Eye (tissue), 1 donor: ENCODE data around the gene CEP170B.
"Not testable (repeated sequence)": the region's sequence is repeated elsewhere in the genome, so short reads cannot be mapped to it uniquely, and the experiment has no call there.

Experiments
- DNase-seq: peaks from one replicate; pipeline ENCODE4 v3.0.0-alpha.2; 2015

Gene CEP170B

DNA sequence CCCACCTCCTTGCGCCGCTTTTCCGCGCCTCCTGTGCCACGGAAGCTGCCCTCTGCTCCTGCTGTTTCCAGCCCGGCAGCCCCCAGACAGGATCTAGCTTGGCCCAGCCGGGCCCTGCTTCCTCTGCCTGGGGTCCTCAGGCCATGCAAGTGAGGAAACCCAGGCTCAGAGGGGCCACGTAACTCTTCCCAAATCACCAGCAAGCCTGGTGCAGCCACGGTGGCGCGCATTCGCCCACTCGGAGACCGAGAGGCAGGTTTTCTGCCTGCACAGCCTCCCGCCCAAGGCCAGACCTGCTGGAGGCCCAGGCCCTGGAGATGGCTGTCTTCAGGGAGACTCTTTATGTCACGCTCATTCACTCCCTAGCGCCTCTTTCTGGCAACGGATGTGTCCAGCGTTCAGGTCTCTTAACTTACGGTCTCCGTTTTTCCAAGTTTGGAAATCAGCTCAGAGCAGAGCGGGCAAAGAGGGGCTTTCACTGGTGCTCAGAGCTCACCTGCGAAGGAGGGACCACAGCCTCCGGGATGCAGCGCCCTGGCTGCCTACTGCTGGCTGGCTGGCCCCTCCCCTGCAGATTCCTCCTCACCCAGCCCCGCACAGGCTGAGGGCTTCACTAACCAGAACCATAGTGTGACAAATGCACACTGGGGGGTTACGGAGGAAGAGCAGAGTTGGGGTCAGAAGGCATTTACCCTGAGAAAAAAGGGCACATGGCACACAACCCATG, 20.6 kb upstream of the CEP170B start:
- DNase-seq: peak; percentile 46

- no peak for DNase-seq
These were observed 19.9 kb upstream of the CEP170B start for GRCh38 chr14:104845033-104845666.

DNA sequence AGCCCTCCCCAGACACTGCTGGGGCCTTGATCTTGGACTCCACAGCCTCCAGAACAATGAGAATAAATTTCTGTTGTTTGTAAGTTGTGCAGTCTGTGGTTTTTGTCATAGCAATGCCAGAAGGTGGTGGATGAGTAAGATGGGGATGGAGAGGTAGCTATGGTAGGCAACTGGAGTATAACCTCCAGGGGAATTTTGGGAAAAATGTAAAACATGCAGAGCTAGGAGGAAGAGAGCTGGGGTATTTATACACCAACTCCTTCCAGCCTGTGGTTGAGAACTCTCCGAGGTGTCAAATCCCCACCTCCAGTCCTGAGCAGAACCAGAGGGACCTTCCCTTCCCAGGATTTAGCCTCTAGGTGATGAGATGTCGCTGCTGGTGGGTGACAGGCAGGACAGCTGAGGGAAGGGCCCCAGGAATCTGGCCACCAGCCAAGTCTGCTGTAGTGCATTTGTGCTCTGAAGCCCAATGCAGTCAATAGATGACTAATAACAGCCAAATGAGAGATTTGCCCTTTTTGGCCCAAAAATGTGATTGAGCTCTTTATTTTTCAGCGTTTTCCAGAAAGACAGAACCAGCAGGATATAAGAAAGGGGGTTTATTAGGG, 19.1 kb upstream of the CEP170B start:
- DNase-seq: no peak

GRCh38 chr14:104852280-104852663, 12.8 kb upstream of the CEP170B start:
- no peak for DNase-seq

DNA sequence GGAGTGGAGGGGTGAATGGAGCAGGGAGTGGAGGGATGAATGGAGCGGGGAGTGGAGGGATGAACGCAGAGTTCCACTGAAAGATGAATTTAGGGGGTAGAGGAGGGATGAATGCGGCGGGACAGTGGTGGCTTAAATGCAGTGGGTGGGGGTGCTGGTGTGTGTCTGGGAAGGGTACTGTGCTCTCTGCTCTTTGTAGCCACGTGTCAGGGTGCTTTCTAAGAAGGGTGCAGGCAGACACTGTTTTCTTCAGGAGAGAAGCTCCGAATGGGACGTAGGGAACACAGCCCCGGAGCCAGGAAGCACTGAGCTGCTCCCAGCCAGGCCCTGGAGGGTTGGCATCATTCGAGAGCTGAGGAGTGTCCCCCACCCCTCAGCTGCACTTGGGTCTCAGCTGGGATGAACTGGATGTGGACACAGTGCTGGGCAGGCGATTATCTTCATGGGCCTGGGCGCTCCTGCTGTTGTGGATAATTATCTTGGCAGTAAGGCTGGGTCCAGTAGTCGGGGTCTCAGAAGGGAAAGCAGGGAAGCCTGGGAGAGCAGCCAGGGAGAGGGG, 9.5 kb upstream of the CEP170B start:
- DNase-seq: no peak

- no peak for DNase-seq
These were observed 8.8 kb upstream of the CEP170B start for GRCh38 chr14:104856157-104856868.

DNA sequence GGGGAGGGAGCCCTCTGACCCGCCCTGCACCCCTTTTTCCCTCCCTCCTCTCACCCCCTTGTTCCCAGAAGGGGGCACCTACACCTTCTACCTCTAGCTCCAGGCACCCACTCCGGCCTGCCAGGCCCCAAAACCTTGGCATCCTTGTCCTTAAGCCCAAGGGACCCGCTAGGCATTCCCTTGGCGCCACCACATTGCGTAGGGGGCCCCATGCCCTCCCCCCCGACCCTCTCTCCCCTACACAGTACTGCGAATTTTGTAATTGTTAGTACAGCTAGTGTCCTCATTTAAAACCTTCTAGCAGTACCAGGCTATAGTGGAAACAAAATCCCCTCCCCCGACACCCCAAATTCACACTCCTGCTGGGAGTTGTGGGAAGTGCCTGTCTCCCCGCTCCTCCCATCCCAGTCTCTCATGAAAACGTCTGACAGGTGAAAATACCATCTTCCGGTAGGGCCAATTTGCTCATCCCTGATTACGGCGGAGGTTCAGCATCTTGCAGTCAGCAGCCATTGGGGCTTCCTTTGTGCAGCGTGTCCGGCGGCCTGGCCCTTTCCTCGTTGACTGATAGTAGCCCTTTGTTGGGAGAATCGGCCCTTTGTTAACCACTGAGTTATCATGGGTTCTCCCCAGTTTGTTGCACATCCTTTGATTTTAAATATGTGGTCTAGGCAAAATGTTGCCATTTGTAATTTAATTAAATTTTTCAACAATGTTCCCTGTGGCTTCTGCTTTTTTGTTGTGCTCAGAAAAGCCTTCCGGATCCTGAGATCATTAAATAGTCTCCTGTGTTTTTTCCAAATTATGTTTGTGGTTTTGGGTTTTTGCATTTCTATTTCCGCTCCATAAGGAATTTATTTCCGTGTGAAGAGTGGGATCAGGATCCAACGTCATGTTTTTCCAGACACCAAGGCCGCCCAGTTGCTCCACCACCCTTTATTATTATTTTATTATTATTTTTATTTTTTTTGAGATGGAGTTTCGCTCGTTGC, 7.9 kb upstream of the CEP170B start:
- DNase-seq: no peak

- DNase-seq: not testable (repeated sequence)
These were observed 7.1 kb upstream of the CEP170B start for GRCh38 chr14:104857931-104858330.

- DNase-seq: no peak
These were observed 6.1 kb upstream of the CEP170B start for GRCh38 chr14:104858811-104859426.

- DNase-seq: no peak
These were observed 5.2 kb upstream of the CEP170B start for GRCh38 chr14:104859900-104860299.

- no peak for DNase-seq
These were observed 4.7 kb upstream of the CEP170B start for GRCh38 chr14:104860414-104860813.

DNA sequence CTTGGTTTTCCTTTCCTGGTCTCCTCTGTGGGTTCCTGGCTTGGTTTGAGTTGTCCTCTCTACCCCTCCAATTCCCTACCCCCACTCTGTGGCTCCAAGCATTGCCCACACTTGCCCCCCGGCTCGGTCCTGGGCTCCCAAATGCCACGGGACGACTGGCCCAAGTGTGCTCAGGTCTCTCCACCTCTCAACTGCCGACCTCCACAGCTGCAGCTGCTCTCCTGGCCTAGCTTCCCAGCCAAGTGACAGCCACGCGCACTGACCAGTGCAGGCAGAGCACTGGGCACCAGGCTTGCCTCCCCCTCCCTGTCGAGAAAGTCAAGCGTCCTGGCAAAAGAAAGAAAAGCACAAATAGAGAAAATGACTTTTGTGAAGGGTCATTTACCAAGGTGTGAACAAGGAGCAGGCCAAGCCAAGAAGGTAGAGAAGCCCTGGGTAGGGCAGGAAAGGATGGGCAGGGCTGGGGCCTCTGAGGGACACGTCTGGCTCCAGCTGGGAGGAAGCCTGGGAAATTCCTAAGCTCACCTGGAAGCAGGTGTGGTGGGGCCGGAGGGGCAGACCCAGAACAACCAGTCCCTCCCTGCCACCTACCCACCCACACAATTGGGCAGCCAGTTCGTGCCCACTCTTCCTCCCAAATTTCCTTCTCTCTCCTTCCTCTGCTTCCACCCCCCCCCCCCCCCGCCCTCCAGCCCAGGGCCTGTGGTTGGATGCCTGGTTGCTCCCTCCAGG, 1.8 kb upstream of the CEP170B start:
- no peak for DNase-seq

- DNase-seq: no peak
These were observed 1.2 kb upstream of the CEP170B start for GRCh38 chr14:104863923-104864266.

DNA sequence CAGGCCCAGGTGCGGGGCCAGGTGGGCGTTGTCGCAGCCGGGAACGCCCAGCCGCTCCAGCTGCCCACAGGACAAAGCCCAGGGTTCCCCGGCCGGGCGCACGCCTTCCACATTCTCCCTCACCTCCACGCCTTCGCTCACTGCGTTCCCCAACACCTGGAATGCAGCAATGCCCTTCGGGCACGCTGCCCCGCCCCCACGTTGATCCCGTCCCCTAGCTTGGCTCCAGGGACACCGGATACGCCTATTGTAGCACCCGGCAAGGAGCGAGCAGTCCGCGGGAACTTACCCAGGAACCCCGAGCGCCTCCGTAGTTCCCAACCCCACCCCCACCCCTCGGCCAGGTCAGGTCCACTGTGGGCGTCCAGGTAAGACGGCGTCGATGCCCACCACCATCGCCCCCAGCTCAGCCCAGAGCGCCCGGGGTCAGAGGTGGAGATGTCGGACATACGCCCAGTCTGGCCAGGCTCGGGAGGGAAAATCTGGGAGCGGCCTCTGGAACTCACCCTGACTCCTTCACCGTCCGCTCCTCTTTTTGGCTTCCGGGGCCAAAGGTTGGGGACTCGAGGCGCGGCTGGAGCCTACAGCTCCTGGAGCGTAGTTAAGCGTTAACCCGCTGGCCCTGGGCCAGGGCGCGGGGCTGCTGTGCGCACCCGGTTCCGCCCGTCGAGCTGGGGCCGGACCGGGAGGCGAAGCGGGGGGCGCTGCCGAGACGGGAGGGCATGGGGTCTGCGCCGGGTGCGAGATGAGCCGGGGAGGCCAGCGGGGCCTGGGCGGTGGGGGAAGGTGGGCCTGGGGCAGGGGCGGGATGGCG, 594 bp upstream of the CEP170B start:
- peak; percentile 62 for DNase-seq

DNA sequence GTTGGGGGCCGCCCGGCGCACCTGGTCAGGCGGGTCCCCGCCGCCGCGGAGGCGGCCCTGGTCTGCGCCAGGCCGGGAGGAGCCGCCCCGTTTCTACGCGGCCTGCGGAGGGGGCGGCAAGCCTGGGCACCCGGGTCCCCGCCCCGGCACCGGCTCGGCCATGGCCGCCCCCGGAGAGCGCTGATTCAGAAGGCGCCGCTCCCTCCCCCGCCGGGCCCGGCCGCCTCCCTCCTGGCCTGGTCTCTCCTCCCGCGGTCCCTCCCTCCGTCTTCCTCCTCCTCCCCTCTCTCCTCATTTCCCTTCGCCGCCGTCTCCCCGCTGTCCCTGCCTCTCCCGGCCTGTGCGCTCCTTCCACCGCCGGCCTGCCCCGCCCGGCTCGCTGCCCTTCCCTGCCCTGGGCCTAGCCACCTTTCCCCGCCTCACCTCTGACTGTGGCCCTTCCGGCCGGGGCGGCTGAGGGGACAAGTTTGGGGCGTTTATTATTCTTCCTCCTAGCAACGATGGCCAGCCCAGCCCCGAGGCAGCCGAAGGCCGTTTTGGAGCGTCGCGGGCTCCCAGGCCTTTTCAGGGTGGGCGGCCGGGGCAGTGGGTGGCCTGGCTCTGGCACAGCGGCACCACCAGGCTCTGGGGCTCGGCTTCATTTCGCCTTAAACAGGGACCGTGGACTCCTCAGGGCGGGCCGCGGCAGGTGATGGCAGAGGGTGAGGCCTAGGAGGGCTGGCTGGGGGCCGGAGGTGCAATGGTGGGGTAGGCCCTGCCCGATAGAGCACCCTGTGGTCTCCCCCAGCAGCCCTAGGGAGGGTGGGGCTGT, 768 bp downstream of the CEP170B start:
- DNase-seq: peak; percentile 69

GRCh38 chr14:104866451-104867370, 1.6 kb downstream of the CEP170B start:
- DNase-seq: no peak

DNA sequence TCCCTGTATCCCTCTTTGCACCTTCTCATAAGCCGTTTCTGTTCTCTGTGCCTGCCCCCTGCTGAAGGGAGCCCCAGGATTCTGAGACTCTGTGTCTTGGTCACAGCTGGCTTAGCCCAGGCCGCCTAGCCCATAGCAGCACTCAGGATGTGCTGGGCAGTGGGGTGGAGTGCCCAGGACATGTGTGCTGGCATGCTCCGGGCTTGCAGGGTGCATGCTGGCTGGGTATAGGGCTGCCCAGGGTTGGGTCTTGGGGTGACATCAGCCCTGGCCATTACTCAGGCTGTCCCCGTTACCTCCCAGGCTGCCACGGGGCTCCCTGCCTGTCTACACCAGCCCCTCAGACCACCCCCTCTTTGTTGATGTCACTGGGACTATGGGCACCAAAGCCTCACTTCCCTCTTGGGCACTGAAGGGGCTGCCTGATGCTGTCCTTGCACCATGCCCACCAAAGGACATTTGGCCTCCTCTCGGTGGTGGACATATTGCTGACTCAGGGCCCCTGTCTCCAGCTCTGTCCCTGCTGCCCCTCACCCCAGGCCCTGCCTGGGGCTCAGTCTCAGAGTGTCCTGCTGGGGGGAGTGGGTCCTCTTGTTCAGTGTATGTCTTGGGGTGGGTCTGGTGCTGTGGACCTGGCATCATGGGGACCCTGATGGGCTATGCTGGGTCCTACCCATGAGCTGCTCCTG, 2.4 kb downstream of the CEP170B start:
- DNase-seq: no peak
